H1 (cell line): ENCODE results near the gene CLCN5. TPM values are rescaled to one million over a fixed set of nuclear protein-coding genes. Genes with fewer than 3 reads are reported as not detected.

Experiments
- CTCF ChIA-PET: fragments of 300-600 bp; sonication (Branson Sonifier 250); formaldehyde crosslinking; loops from one replicate; lab custom pipeline; 2021; ENCODE audit not compliant: partially characterized antibody; lab: Charles Lee
- POLR2A ChIA-PET: fragments of 300-600 bp; sonication (Branson Sonifier 250); formaldehyde crosslinking; loops from one replicate; lab custom pipeline; 2021; ENCODE audit warnings: inconsistent platforms; ENCODE audit not compliant: partially characterized antibody; lab: Charles Lee
- DNase-seq, 2 experiments: peaks; one replicate each; pipeline versions ENCODE4 v3.0.0 to v3.0.0-alpha.2; 2010 to 2022; ENCODE audit warnings: low spot score in 2 of 2, low read depth in 1 of 2, mixed read lengths in 1 of 2
- FAIRE-seq: peaks from 2 replicates; lab custom pipeline; 2011; peaks lifted over from hg19 to GRCh38; lab: Jason Lieb, UNC
- H2AFZ ChIP-seq: 2 replicates; pipeline ENCODE4 v1.8.1; 2012; ENCODE audit warnings: low read length, inconsistent platforms
- H2AK5ac ChIP-seq: 2 replicates; pipeline ENCODE4 v1.6.1; 2013; ENCODE audit warnings: low read depth, low read length
- H2BK120ac ChIP-seq: replicated peaks from 2 replicates; pipeline ENCODE3; 2013; ENCODE audit warnings: low read depth, low read length, inconsistent platforms
- H2BK12ac ChIP-seq: 2 replicates; pipeline ENCODE4 v1.6.1; 2013; ENCODE audit warnings: low read depth, low read length
- H2BK15ac ChIP-seq: 2 replicates; pipeline ENCODE4 v1.6.1; 2013; ENCODE audit warnings: low read length
- H2BK20ac ChIP-seq: 2 replicates; pipeline ENCODE4 v1.6.1; 2013; ENCODE audit warnings: low read length
- H2BK5ac ChIP-seq: 2 replicates; pipeline ENCODE4 v1.6.1; 2013; ENCODE audit warnings: low read depth, low read length
- H3K14ac ChIP-seq: 2 replicates; pipeline ENCODE4 v1.6.1; 2013; ENCODE audit warnings: inconsistent platforms; ENCODE audit not compliant: insufficient read length
- H3K18ac ChIP-seq: 2 replicates; pipeline ENCODE4 v1.6.1; 2013; ENCODE audit warnings: low read length; ENCODE audit errors: extremely low read depth
- H3K23ac ChIP-seq: 2 replicates; pipeline ENCODE4 v1.6.1; 2013; ENCODE audit warnings: inconsistent platforms; ENCODE audit not compliant: insufficient read length
- H3K23me2 ChIP-seq: 2 replicates; pipeline ENCODE4 v1.6.1; 2013; ENCODE audit warnings: low read depth, low read length
- H3K27ac ChIP-seq: 2 replicates; pipeline ENCODE4 v1.6.1; 2011; ENCODE audit warnings: low read depth, low read length, inconsistent platforms
- H3K27me3 ChIP-seq, 4 experiments: replicated peaks in 1 of 4; 1 replicate in 1 of 4; 2 replicates in 3 of 4; pipeline versions ENCODE4 v1.6.1 to v1.8.1; 2011 to 2013; ENCODE audit warnings: low read length in 3 of 4, mild to moderate bottlenecking in 3 of 4, inconsistent platforms in 2 of 4, mixed read lengths in 2 of 4, moderate library complexity in 1 of 4; ENCODE audit not compliant: control insufficient read depth in 3 of 4, insufficient read depth in 3 of 4; ENCODE audit errors: extremely low read depth in 1 of 4
- H3K36me3 ChIP-seq, 4 experiments: 2 replicates each; pipeline versions ENCODE4 v1.6.1 to v1.8.1; 2011 to 2013; ENCODE audit warnings: mild to moderate bottlenecking in 4 of 4, low read length in 3 of 4, moderate library complexity in 2 of 4, control low read depth in 1 of 4, inconsistent platforms in 1 of 4; ENCODE audit not compliant: insufficient read depth in 4 of 4, control insufficient read depth in 2 of 4
- H3K4ac ChIP-seq: replicated peaks from 2 replicates; pipeline ENCODE3; 2013; ENCODE audit warnings: low read length, low read depth, mixed read lengths, inconsistent platforms; ENCODE audit not compliant: insufficient read length
- H3K4me1 ChIP-seq, 4 experiments: replicated peaks in 1 of 4; 1 replicate in 1 of 4; 2 replicates in 3 of 4; pipeline versions ENCODE4 v1.6.1 to v1.8.1; 2011 to 2013; ENCODE audit warnings: low read length in 3 of 4, inconsistent platforms in 2 of 4, mixed read lengths in 1 of 4; ENCODE audit not compliant: insufficient read depth in 4 of 4, control insufficient read depth in 3 of 4
- H3K4me2 ChIP-seq, 2 experiments: 2 replicates each; pipeline versions ENCODE4 v1.6.1 to v1.8.1; 2011 to 2013; ENCODE audit warnings: low read depth in 2 of 2, low read length in 2 of 2, control low read depth in 1 of 2, inconsistent platforms in 1 of 2, mild to moderate bottlenecking in 1 of 2; ENCODE audit not compliant: insufficient read depth in 1 of 2
- H3K4me3 ChIP-seq, 4 experiments: fragments of 200-600, 300-600 bp in 1 of 4; sonication (generic), shearing (Covaris generic), sonication (Bioruptor Twin) in 1 of 4; 2 replicates each; pipeline versions ENCODE4 v1.5.1 to v1.8.1; 2011 to 2016; ENCODE audit warnings: low read length in 4 of 4, low read depth in 3 of 4, control low read depth in 2 of 4, inconsistent platforms in 2 of 4, mild to moderate bottlenecking in 2 of 4, mixed read lengths in 1 of 4, moderate library complexity in 1 of 4; ENCODE audit not compliant: insufficient read depth in 2 of 4; ENCODE audit errors: extremely low read depth in 1 of 4
- H3K56ac ChIP-seq: replicated peaks from 2 replicates; pipeline ENCODE3; 2013; ENCODE audit warnings: low read depth, mild to moderate bottlenecking, mixed read lengths, low read length, inconsistent platforms; ENCODE audit not compliant: insufficient read length
- H3K79me1 ChIP-seq: 2 replicates; pipeline ENCODE4 v1.6.1; 2013; ENCODE audit warnings: low read depth, low read length, control low read depth
- H3K79me2 ChIP-seq, 2 experiments: 2 replicates each; pipeline versions ENCODE4 v1.6.1 to v1.8.1; 2012 to 2013; ENCODE audit warnings: low read length in 2 of 2, mild to moderate bottlenecking in 2 of 2, inconsistent platforms in 1 of 2; ENCODE audit not compliant: insufficient read depth in 2 of 2, control insufficient read depth in 1 of 2
- H3K9ac ChIP-seq, 4 experiments: replicated peaks in 1 of 4; 1 replicate in 1 of 4; 2 replicates in 3 of 4; pipeline versions ENCODE4 v1.6.1 to v1.8.1; 2011 to 2013; ENCODE audit warnings: low read depth in 3 of 4, low read length in 3 of 4, control low read depth in 2 of 4, mild to moderate bottlenecking in 2 of 4, moderate library complexity in 2 of 4, inconsistent platforms in 1 of 4; ENCODE audit errors: extremely low read depth in 1 of 4
- H3K9me3 ChIP-seq, 2 experiments: 2 replicates each; pipeline versions ENCODE4 v1.6.1 to v1.8.1; 2012 to 2013; ENCODE audit warnings: mild to moderate bottlenecking in 2 of 2, moderate library complexity in 2 of 2, control low read depth in 1 of 2, inconsistent platforms in 1 of 2, low read depth in 1 of 2, low read length in 1 of 2, mixed read lengths in 1 of 2; ENCODE audit not compliant: insufficient read depth in 2 of 2
- H4K20me1 ChIP-seq, 2 experiments: replicated peaks in 1 of 2; 2 replicates each; pipeline versions ENCODE3 to v1.8.1; 2011 to 2013; ENCODE audit warnings: inconsistent platforms in 2 of 2, low read length in 2 of 2, mild to moderate bottlenecking in 1 of 2; ENCODE audit not compliant: insufficient read depth in 2 of 2, control insufficient read depth in 1 of 2
- H4K5ac ChIP-seq: 2 replicates; pipeline ENCODE4 v1.6.1; 2013; ENCODE audit warnings: low read length, low read depth, mixed read lengths, inconsistent platforms; ENCODE audit not compliant: insufficient read length
- H4K8ac ChIP-seq: 2 replicates; pipeline ENCODE4 v1.8.0; 2013; ENCODE audit warnings: mild to moderate bottlenecking, moderate library complexity, low read length, inconsistent platforms; ENCODE audit not compliant: insufficient read depth; ENCODE audit errors: extremely low read depth
- H4K91ac ChIP-seq: replicated peaks from 2 replicates; pipeline ENCODE3; 2013; ENCODE audit warnings: low read length, mixed read lengths, inconsistent platforms; ENCODE audit not compliant: insufficient read length
- ATF2 ChIP-seq: IDR thresholded peaks from 2 replicates; pipeline ENCODE4 v1.6.1; 2012; ENCODE audit warnings: low read length, inconsistent platforms
- CBX8 ChIP-seq: fragments of 300-800, 300-1000 bp; sonication (generic); IDR thresholded peaks from 2 replicates; pipeline ENCODE4 v1.7.1; 2016; ENCODE audit warnings: low read depth, low read length, borderline replicate concordance
- CEBPB ChIP-seq: IDR thresholded peaks from 2 replicates; pipeline ENCODE4 v1.6.1; 2012; ENCODE audit warnings: low read depth, low read length
- KDM4A ChIP-seq: IDR thresholded peaks from one replicate; pipeline ENCODE4 v1.7.1; 2012; ENCODE audit warnings: low read depth, mild to moderate bottlenecking, moderate library complexity, low read length, inconsistent platforms; ENCODE audit not compliant: severe bottlenecking
- WGBS, 2 experiments: shearing (Covaris generic) in 1 of 2; methylation state at CpG; one replicate each; pipeline versions ENCODE4 v1.1.6 to v1.1.7; 2013 to 2015; ENCODE audit warnings: low lambda C conversion rate in 2 of 2, mixed read lengths in 2 of 2, inconsistent platforms in 1 of 2, low coverage in 1 of 2, missing lambda C conversion rate in 1 of 2; ENCODE audit not compliant: insufficient replicate concordance in 2 of 2, insufficient coverage in 1 of 2, insufficient read length in 1 of 2; ENCODE audit errors: extremely low coverage in 1 of 2, missing lambda C conversion rate in 1 of 2; 5-methylcytosine and 5-hydroxymethylcytosine counted together
- polyA plus RNA-seq, 7 experiments: library from polyadenylated mRNA; depleted of rRNA in 3 of 7; stranded (reverse) in 5 of 7; unstranded in 2 of 7; fragments of >200 nt in 5 of 7; fragments of 200-250 nt in 2 of 7; gene quantifications; 1 replicate in 5 of 7; 2 replicates in 1 of 7; 4 replicates in 1 of 7; pipeline versions ENCODE4 v1.2.1 to v1.2.3, GENCODE V29; 2011 to 2013; ENCODE audit warnings: missing spikeins in 2 of 7, mixed read lengths in 2 of 7
- total RNA-seq: library from RNA; stranded (reverse); fragmentation: NEBNext Ultra II Directional; extraction: Animal tissue kit (Norgen Biotek cat#: 25700); gene quantifications from 2 replicates; pipeline ENCODE4 v1.2.1, GENCODE V29; 2021

The CLCN5 gene
- total and polyA plus RNA-seq, 2 of the 8 experiments (the other 6 are each of a cell fraction or from before 2014, with no cell fraction given), result 4.2 to 9.7 TPM

- Histone ChIP-seq H2BK12ac (no peak overlapping the region), H3K56ac (no peak overlapping the region), H2AK5ac (no peak overlapping the region), H3K36me3 (no peaks in the 10 kb centered on the region; a peak in 1 of 8 replicates), H3K4me1 (no peaks in the 10 kb centered on the region), H3K14ac (no peak overlapping the region), H3K4me3 (no peak overlapping the region), H4K8ac (no peak overlapping the region)
- 91% methylated on average over 4 of the region's 4 CpGs; no CpG with 5 or more reads in 1 of the 2 experiments for WGBS, 2 experiments
- TF ChIP-seq ATF2 (no peak), CBX8 (no peak), KDM4A (no peak), CEBPB (no peak)
- TF ChIP-seq, all 59 proteins: peak for 0
- no peak overlapping the region for H3K4ac ChIP-seq
- no peak overlapping the region for H2BK120ac ChIP-seq
- no peak overlapping the region for H2BK15ac ChIP-seq
- ChIA-PET POLR2A (no interaction called here), CTCF (interaction anchor here (1.2 kb wide), 1 partner anchor 157 kb away, joined by 4 read pairs; no protein-coding TSS in a partner anchor)
- H3K4me2 ChIP-seq, result no peak overlapping the region
- FAIRE-seq (no peak), DNase-seq (no peak)
- H3K23me2 ChIP-seq, result no peaks in the 10 kb centered on the region
- H3K27me3 ChIP-seq, result no peaks in the 10 kb centered on the region
- no peak overlapping the region for H4K91ac ChIP-seq
- no peak overlapping the region for H3K27ac ChIP-seq
- H4K5ac ChIP-seq, result no peak overlapping the region
- no peak overlapping the region for H2BK20ac ChIP-seq
- H2AFZ ChIP-seq, result no peak overlapping the region
- no peak overlapping the region for H3K23ac ChIP-seq
- H3K79me1 ChIP-seq, result no peaks in the 10 kb centered on the region
- no peaks in the 10 kb centered on the region for H4K20me1 ChIP-seq
- no peak overlapping the region for H3K9ac ChIP-seq
- no peaks in the 10 kb centered on the region for H3K79me2 ChIP-seq
- H3K9me3 ChIP-seq, result no peaks in the 10 kb centered on the region
- no peak overlapping the region for H3K18ac ChIP-seq
- H2BK5ac ChIP-seq, result no peak overlapping the region
Observed at GRCh38 chrX:50075630-50076339, 153.4 kb downstream of the CLCN5 start.
